AG09309 (cell line): Measurements from ENCODE around the gene SYCE3.

Source experiments
- DNase-seq: peaks from one replicate; pipeline ENCODE4 v3.0.0-alpha.2; 2010; ENCODE audit warnings: low read depth
- H3K4me3 ChIP-seq: 2 replicates; pipeline ENCODE4 v1.5.1; 2011; ENCODE audit warnings: mild to moderate bottlenecking, low read depth, low read length, moderate library complexity; ENCODE audit not compliant: control insufficient read depth
- CTCF ChIP-seq: IDR thresholded peaks from 2 replicates; pipeline ENCODE4 v1.5.1; 2011; ENCODE audit warnings: mild to moderate bottlenecking, low read depth, low read length, inconsistent platforms; ENCODE audit not compliant: insufficient read depth, control insufficient read depth; ENCODE audit errors: missing control alignments

SYCE3 gene

GRCh38 chr22:50581031-50581949 is 18.6 kb upstream of the SYCE3 start:
- H3K4me3 ChIP-seq: peak overlapping the region; percentile 78
- no peak for DNase-seq
- TF ChIP-seq CTCF: no peak

GRCh38 chr22:50579752-50580151 is 17.0 kb upstream of the SYCE3 start:
- TF ChIP-seq CTCF: no peak
- no peak overlapping the region for H3K4me3 ChIP-seq
- no peak for DNase-seq

- no peak overlapping the region for H3K4me3 ChIP-seq
- no peak for DNase-seq
- no peak for TF ChIP-seq CTCF
Observed at GRCh38 chr22:50578776-50579310, 16.1 kb upstream of the SYCE3 start.

- H3K4me3 ChIP-seq: no peak within 1 kb of the TSS
Observed at GRCh38 chr22:50577987-50578775, 15.5 kb upstream of the SYCE3 start, which contains the start of gene CPT1B. CPT1B (minus strand) TSS chr22:50578427; CDS start chr22:50577915, 512 bp downstream.

GRCh38 chr22:50577697-50577986 is 14.9 kb upstream of the SYCE3 start:
- DNase-seq: no peak
- no peak for TF ChIP-seq CTCF

More at GRCh38 chr22:50577987-50578775, 15.5 kb upstream of the SYCE3 start, which contains the start of gene CPT1B:
- DNase-seq: no peak
- TF ChIP-seq CTCF: peak; percentile 20

GRCh38 chr22:50576806-50577696 is 14.3 kb upstream of the SYCE3 start:
- DNase-seq: no peak
- H3K4me3 ChIP-seq: no peak overlapping the region
- TF ChIP-seq CTCF: no peak

More at GRCh38 chr22:50577697-50577986, 14.9 kb upstream of the SYCE3 start:
- H3K4me3 ChIP-seq: no peak overlapping the region
